ENCODE results near the gene GALNT13.

GRCh38 chr2:153939124-153939796 is 67.5 kb downstream of the GALNT13 start:
- TF ChIP-seq, protein P1, sequence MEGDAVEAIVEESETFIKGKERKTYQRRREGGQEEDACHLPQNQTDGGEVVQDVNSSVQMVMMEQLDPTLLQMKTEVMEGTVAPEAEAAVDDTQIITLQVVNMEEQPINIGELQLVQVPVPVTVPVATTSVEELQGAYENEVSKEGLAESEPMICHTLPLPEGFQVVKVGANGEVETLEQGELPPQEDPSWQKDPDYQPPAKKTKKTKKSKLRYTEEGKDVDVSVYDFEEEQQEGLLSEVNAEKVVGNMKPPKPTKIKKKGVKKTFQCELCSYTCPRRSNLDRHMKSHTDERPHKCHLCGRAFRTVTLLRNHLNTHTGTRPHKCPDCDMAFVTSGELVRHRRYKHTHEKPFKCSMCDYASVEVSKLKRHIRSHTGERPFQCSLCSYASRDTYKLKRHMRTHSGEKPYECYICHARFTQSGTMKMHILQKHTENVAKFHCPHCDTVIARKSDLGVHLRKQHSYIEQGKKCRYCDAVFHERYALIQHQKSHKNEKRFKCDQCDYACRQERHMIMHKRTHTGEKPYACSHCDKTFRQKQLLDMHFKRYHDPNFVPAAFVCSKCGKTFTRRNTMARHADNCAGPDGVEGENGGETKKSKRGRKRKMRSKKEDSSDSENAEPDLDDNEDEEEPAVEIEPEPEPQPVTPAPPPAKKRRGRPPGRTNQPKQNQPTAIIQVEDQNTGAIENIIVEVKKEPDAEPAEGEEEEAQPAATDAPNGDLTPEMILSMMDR (conservative IDR thresholded peaks at IDR 0.05; ENCODE audit: low read length) = no peak
- no peak for TF ChIP-seq EZH2phosphoT487 (IDR thresholded peaks at IDR 0.05; ENCODE audit: borderline replicate concordance)
